BJ (cell line): ENCODE data around the gene UCK1. TPM values are rescaled to one million over a fixed set of nuclear protein-coding genes. Genes with fewer than 3 reads are reported as not detected.
"Not testable (repeated sequence)": the region's sequence is repeated elsewhere in the genome, so short reads cannot be mapped to it uniquely, and the experiment has no call there.

Experiments
- CTCF ChIA-PET: fragments of 350-600 bp; formaldehyde crosslinking; extraction: SDS; loops from one replicate; lab custom pipeline; 2021; ENCODE audit warnings: antibody characterized with exemption, inconsistent platforms; lab: Yijun Ruan, JAX
- POLR2A ChIA-PET: fragments of 300-600 bp; sonication (Branson Sonifier 250); formaldehyde crosslinking; extraction: SDS; loops from one replicate; lab custom pipeline; 2021; ENCODE audit warnings: antibody characterized with exemption; lab: Charles Lee
- DNase-seq: peaks from one replicate; pipeline ENCODE4 v3.0.0-alpha.2; 2011; ENCODE audit warnings: low read depth
- H3K27me3 ChIP-seq: 2 replicates; pipeline ENCODE4 v1.6.0; 2011; ENCODE audit warnings: low read length; ENCODE audit not compliant: control insufficient read depth, insufficient read depth
- H3K36me3 ChIP-seq: 2 replicates; pipeline ENCODE4 v1.5.1; 2011; ENCODE audit warnings: low read length; ENCODE audit not compliant: control insufficient read depth, insufficient read depth
- H3K4me3 ChIP-seq: 2 replicates; pipeline ENCODE4 v1.5.1; 2011; ENCODE audit warnings: low read depth, mild to moderate bottlenecking, control low read depth, low read length
- CTCF ChIP-seq: IDR thresholded peaks from 2 replicates; pipeline ENCODE4 v1.5.1; 2011; ENCODE audit warnings: low read depth, mild to moderate bottlenecking, control low read depth, inconsistent platforms, low read length, moderate library complexity; ENCODE audit not compliant: insufficient read depth
- polyA plus RNA-seq: library from polyadenylated mRNA; depleted of rRNA; stranded (reverse); fragments of >200 nt; gene quantifications from 2 replicates; pipeline ENCODE4 v1.2.3, GENCODE V29; 2011

The UCK1 gene
- polyA plus RNA-seq, 1 experiment: 24.9 TPM

GRCh38 chr9:131557855-131558548 lies 26.9 kb upstream of the UCK1 start:
- Histone ChIP-seq H3K27me3 (peaks cover 13% of the 10 kb centered on the region), H3K36me3 (no peaks in the 10 kb centered on the region), H3K4me3 (no peak overlapping the region)
- POLR2A ChIA-PET: no interaction called here
- CTCF ChIA-PET: interaction anchor here (1.6 kb wide), 1 partner anchor 186 kb away, joined by 3 read pairs; no protein-coding TSS in a partner anchor
- DNase-seq: no peak
- TF ChIP-seq CTCF: no peak

GRCh38 chr9:131555841-131556673 lies 25.0 kb upstream of the UCK1 start:
- Histone ChIP-seq H3K27me3 (peaks cover 14% of the 10 kb centered on the region), H3K4me3 (no peak overlapping the region), H3K36me3 (no peaks in the 10 kb centered on the region)
- DNase-seq: no peak
- CTCF ChIA-PET: no interaction called here
- POLR2A ChIA-PET: no interaction called here
- no peak for TF ChIP-seq CTCF

DNA sequence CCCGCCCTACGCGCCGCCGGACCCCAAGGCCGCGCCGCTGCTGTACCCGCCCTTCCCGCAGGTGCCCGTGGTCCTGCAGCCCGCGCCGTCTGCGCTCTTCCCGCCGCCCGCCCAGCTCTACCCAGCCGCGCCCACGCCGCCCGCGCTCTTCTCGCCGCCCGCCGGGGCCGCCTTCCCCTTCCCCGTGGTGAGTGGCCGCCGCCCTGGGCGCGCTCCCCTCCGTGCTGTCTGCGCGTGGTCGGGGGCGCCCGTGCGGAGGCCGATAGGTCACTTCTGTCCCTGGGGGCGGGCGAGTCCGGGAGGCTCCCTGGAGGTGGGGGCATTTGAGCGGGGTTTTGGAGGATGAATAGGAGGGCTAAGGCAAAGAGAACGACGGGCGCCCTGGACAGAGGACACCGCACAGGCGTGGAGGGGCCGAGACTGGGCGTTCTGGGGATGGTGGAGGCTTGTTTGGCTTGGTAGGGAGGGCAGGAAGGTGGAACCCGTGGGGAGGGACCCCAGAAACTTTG lies 23.8 kb upstream of the UCK1 start:
- ChIA-PET POLR2A (no interaction called here), CTCF (no interaction called here)
- H3K27me3 ChIP-seq: peaks cover 14% of the 10 kb centered on the region
- no peak for TF ChIP-seq CTCF
- H3K36me3 ChIP-seq: no peaks in the 10 kb centered on the region
- no peak overlapping the region for H3K4me3 ChIP-seq
- no peak for DNase-seq

DNA sequence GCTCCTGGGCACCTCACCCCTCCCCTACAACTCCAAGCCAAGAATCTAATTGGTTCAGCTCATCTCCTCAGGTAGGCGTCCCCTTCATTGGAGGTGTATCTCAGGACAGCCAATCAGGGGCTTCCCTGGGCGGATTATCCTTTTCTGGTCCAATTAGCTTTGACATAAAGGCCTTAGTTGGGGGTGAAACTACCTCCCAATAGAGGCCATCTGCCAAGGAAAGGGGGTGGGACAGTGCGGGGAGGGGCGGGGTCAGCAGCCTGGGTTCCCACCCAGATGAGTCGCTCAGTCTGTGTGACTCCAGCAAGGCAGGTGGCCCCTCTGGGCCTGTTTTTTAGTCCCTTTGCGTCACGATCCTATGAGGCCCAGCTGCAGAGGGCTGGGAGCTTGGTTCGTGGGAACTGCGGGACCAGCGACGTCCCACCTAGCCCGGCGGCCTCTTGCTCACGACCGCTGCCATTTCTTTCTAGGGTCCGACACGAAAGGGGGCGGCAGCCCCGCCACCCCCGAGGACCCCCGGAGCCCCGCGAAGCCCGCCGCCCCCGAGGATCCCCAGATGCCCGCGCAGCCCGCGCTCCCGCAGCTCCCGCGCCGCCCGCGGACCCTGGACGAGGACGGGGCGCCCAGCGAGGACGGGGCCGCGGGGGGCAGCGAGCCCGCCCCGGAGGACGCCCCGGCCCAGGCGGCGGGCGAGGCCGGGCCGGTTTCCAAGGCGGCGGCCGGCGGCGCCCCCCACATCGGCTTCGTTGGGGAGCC lies 23.2 kb upstream of the UCK1 start:
- no peak overlapping the region for H3K4me3 ChIP-seq
- no peak for DNase-seq
- POLR2A ChIA-PET: no interaction called here
- H3K27me3 ChIP-seq: peaks cover 14% of the 10 kb centered on the region
- TF ChIP-seq CTCF: no peak
- no peaks in the 10 kb centered on the region for H3K36me3 ChIP-seq
- CTCF ChIA-PET: no interaction called here

DNA sequence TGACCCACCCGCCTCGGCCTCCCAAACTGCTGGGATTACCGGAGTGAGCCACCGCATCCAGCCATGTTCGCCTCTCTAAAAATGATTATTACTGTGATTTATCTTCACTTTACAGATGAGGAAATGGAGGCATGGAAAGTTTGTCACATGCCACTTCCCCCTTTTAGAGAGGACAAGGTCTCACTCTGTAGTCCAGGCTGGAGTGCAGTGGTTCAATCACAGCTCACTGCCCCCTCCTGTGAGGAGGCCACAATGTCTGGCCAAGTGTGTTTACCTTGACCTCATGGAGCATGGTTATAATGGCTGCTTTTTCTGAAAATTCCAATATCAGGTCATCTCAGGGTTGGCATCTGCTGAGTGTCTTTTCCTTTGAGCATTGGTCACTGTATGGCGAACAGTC lies 21.0 kb upstream of the UCK1 start:
- POLR2A ChIA-PET: no interaction called here
- DNase-seq: no peak
- Histone ChIP-seq H3K27me3 (peaks cover 22% of the 10 kb centered on the region), H3K36me3 (no peaks in the 10 kb centered on the region), H3K4me3 (no peak overlapping the region)
- CTCF ChIA-PET: no interaction called here
- no peak for TF ChIP-seq CTCF

- DNase-seq, H3K4me3 ChIP-seq, POLR2A ChIA-PET, H3K36me3 ChIP-seq, CTCF ChIA-PET: not testable (repeated sequence)
- H3K27me3 ChIP-seq: peaks cover 27% of the 10 kb centered on the region
Observed at GRCh38 chr9:131550465-131550864, 19.4 kb upstream of the UCK1 start.

DNA sequence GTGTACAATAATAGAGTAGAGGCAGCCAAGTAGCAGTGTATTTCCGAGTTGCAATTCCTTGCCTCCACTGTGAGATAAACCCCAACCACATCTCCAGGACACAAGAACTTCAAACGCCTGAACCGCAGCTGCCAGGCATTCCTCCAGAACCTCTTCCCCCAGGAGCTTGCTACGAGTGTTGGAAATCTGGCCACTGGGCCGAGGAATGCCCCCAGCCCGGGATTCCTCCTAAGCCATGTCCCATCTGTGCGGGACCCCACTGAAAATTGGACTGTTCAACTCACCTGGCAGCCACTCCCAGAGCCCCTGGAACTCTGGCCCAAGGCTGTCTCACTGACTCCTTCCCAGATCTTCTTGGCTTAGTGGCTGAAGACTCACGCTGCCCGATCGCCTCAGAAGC lies 18.1 kb upstream of the UCK1 start:
- H3K4me3 ChIP-seq, DNase-seq, H3K36me3 ChIP-seq, POLR2A ChIA-PET, CTCF ChIA-PET: not testable (repeated sequence)
- H3K27me3 ChIP-seq: peaks cover 33% of the 10 kb centered on the region
